ENCODE results near the gene VAMP2.
A peak's percentile ranks its signal among the peaks of the same experiment; 100 is the strongest.

The VAMP2 gene

DNA sequence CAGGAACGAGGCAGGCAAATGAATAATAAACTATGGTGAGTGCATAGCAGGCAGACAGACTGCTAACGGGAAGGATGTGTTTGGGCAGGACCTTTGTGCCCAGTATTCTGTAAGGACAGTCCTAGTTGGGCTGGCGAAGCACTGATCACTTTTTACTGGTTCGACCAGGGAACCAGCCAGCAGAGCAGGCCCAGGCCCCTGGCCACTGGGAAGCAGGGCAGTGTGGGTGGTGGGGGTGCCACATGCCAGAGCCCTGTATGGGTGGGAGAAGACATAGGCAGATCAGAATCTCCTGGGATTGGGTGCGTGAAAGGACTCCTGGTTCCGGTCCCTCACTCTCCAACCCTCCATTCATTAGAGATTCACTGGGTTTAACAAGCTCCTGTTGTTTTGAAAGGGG is 4.0 kb upstream of the VAMP2 start:
- ATAC-seq (replicated peaks) (no peak), DNase-seq (no peak)
- Mint-ChIP-seq H3K27me3 (no peaks in the 10 kb centered on the region), H3K4me1 (ENCODE audit: low read depth in 2 of 2) (peaks cover 23 to 26% of the 10 kb centered on the region in 2 donors), H3K27ac (no peak overlapping the region), H3K4me3 (no peak overlapping the region), H3K9me3 (no peaks in the 10 kb centered on the region), H3K36me3 (ENCODE audit: insufficient read depth) (peaks cover 34% of the 10 kb centered on the region)

DNA sequence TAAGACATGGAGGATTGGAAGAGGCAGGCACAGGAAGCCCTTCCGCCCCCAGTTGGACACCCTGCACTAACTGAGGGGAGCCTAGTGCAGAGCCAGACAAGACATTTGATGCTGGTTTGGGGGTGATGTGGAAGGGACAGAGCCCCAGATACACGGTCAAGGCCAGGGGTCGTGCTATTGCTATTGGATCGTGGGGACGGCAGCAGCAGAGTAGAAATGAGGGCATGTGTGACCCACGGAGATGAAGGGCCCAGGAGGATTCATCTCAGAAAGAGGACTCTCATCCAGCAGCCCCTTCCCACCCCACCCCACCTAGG is 2.0 kb upstream of the VAMP2 start:
- peak overlapping the region; percentile 86 to 89 for H3K4me3 Mint-ChIP-seq
- H3K27ac Mint-ChIP-seq, result peak overlapping the region in 1 of 2 donors; percentile 97
- no peaks in the 10 kb centered on the region for H3K9me3 Mint-ChIP-seq
- H3K4me1 Mint-ChIP-seq (ENCODE audit: low read depth in 2 of 2), result peaks cover 39 to 43% of the 10 kb centered on the region in 2 donors
- no peak for DNase-seq
- no peaks in the 10 kb centered on the region for H3K27me3 Mint-ChIP-seq
- peaks cover 49% of the 10 kb centered on the region for H3K36me3 Mint-ChIP-seq (ENCODE audit: insufficient read depth)
- no peak for ATAC-seq (replicated peaks)

DNA sequence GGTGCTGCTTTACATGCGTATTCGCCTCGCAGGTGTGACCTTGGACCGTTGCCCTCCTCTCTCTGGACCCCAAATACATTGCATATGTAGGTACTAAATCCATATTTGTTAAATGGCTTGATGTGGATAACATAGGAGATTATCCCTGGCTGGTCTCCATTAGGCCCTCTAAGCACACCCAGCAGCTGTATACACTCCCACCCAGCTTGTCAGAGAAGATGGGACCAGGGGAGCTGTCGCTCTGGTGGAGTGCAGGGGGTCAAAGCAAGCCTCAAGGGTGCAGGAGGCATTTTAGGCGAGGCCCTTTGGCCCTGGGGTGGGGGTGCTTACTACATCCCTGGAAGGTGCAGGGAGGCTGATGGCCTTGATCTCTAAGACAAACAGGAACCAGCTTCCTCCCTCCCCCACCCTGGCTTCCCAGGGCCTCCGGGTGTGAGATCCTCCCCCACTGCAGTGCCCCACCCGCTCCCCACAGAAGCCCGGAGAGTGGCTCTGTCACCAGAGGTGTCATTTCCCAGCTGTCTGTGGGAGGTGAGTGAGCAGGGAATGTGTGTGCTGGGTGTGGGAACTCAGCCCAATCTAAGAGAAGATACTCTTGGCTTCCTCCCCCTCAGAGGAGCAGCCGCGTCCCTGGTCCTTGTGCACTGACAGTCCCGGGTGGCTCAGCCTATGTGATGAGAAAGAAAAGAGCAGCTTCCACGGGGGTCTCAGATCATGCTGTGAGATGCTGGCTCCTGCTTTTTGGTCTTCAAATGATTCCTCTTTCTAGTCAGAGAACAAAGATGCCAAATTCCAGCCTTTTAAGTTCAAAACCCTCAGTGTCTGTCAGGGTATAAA is 1.4 kb upstream of the VAMP2 start:
- no peaks in the 10 kb centered on the region for H3K9me3 Mint-ChIP-seq
- peak overlapping the region; percentile 86 to 89 for H3K4me3 Mint-ChIP-seq
- H3K36me3 Mint-ChIP-seq (ENCODE audit: insufficient read depth), result peaks cover 51% of the 10 kb centered on the region
- H3K27me3 Mint-ChIP-seq, result no peaks in the 10 kb centered on the region
- DNase-seq (peak; percentile 68 to 81 (median 70)), ATAC-seq (replicated peaks) (peak; percentile 68)
- peak overlapping the region in 1 of 2 donors; percentile 97 for H3K27ac Mint-ChIP-seq
- peaks cover 43 to 49% of the 10 kb centered on the region in 2 donors for H3K4me1 Mint-ChIP-seq (ENCODE audit: low read depth in 2 of 2)

DNA sequence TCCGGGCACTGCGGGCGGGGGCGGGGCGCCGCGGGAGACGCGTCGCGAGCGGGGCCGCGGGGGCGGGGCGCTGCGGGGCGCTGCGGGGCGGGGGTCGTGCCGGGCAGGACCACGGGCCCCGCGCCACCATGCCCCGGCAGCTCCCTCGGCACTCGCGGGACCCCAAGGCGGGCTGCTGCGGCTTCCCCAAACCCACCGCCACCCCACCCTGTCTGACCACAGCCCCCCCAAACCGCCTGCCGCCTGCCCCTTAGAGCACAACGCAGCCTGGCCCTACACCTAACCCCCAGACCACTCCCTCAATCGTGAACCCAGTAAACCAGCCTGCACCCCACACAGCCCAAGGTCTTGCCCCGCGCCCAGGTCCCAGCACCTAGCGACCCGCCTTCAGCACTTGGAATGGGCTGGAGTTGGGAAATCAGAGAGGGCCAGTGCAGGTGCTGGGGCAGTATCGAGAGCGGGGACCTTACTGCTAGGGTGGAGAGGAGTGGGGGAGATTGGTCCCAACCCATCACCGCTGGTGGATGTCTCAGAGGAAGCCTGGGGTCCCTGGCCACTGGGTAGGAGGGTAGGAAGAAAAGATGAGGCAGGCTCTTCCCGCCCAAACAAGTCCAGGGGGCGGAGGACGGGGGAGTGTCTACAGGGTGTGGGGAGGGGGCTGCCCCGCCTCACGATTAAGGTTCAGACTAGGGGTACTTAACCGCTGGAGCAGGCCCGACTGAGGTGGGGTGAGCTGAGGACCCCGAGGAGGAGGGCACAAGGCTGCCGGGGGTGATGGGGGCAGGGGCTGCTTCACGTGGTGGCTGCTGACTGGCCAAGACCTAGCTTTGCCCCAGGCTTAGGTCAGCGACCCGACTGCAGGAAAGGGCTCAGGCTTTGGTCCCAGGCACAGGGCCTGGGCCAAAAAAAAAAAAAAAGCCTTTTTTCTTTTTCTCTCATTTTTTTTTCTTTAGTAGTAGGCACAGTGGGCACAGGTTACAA is 539 bp upstream of the VAMP2 start:
- H3K36me3 Mint-ChIP-seq (ENCODE audit: insufficient read depth), result peaks cover 58% of the 10 kb centered on the region
- no peaks in the 10 kb centered on the region for H3K27me3 Mint-ChIP-seq
- peaks cover 49 to 56% of the 10 kb centered on the region in 2 donors for H3K4me1 Mint-ChIP-seq (ENCODE audit: low read depth in 2 of 2)
- ATAC-seq (replicated peaks) (peak; percentile 18), DNase-seq (peak in 2 of 3 experiments; percentile 15 to 30)
- peak overlapping the region; percentile 86 to 89 for H3K4me3 Mint-ChIP-seq
- no peaks in the 10 kb centered on the region for H3K9me3 Mint-ChIP-seq
- peak overlapping the region in 1 of 2 donors; percentile 97 for H3K27ac Mint-ChIP-seq

DNA sequence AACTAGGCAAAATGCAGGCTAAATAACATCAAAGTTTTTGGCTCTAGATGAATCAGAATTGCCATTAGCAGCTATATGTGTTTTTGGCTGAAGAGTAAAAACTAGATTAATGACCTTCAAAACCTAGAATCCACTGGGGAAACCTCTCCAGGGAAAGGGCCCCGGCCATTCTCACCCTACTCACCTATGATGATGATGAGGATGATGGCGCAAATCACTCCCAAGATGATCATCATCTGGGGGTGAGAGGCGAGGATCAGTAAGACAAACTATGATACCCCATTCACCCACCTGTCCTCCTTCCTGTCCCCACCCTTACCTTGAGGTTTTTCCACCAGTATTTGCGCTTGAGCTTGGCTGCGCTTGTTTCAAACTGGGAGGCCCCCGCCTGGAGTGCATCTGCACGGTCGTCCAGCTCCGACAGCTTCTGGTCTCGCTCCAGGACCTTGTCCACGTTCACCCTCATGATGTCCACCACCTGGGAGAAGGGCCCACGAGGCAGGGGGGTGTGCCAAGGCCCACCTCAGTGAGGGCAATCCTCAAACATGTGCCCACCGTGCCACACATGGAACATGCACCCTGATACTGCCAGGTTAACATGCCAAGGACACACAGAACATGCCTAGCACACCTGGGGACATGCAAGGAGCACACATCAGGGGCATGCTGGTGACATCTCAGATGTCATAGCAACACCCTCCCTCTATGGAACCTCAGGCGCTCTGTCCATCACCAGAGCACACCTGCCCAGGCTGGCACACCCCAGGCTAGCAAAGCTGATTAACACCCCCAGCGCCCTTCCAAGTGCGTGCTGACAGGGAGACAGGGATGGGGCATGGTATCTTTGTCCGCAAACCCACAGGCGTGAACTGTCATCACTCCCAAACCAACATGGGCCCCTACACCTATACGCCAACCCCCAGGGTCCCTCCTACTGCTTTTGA is 1.2 kb downstream of the VAMP2 start:
- Mint-ChIP-seq H3K4me1 (ENCODE audit: low read depth in 2 of 2) (peaks cover 50 to 58% of the 10 kb centered on the region in 2 donors), H3K27ac (peak overlapping the region in 1 of 2 donors; percentile 97), H3K9me3 (no peaks in the 10 kb centered on the region), H3K4me3 (peak overlapping the region; percentile 86 to 89), H3K36me3 (ENCODE audit: insufficient read depth) (peaks cover 62% of the 10 kb centered on the region), H3K27me3 (no peaks in the 10 kb centered on the region)
- DNase-seq (no peak), ATAC-seq (replicated peaks) (no peak)

DNA sequence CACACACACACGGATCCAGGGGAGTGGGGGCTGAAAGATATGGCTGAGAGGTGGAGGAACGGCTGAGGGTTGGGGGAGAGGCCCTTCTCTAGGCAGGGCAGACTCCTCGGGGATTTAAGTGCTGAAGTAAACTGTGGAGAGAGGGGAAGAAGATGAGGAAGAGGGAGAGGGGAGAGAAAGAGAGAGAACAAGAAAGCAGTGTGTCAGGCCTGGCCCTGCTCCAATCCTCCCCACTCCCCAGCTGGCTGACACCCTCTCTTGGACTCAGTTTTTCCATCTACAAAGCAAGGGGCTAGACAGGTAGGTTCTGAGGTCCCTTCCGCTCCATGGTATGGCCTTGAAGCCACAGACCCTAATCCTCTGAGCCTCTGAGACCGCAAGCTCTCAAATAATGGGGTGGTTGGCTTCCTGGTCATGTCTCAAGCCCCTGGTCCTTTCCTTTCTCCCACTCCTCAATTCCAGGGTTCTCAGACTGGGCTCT is 2.0 kb downstream of the VAMP2 start:
- Mint-ChIP-seq H3K4me1 (ENCODE audit: low read depth in 2 of 2) (peaks cover 50 to 58% of the 10 kb centered on the region in 2 donors), H3K27ac (peak overlapping the region in 1 of 2 donors; percentile 97), H3K9me3 (no peaks in the 10 kb centered on the region), H3K36me3 (ENCODE audit: insufficient read depth) (peaks cover 61% of the 10 kb centered on the region), H3K27me3 (no peaks in the 10 kb centered on the region), H3K4me3 (peak overlapping the region; percentile 86 to 89)
- no peak for DNase-seq
- ATAC-seq (replicated peaks), result no peak

DNA sequence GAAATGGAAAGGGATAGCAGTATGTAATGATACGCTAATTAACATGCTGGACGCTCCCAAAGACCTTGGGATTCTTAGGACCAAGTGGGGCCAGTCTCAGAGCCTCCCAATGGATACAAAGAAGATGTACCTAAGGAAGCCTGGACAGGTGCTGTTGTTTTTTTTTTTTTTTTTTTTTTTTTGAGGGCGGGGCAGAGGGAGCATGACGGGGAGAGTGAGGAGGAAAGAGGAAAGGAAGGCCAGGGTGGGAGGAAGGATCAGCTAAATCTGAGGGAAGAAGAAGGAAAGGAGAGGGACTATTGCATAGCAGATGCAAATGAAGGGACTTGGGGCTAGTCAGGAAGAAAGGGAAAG is 2.5 kb downstream of the VAMP2 start:
- DNase-seq (no peak), ATAC-seq (replicated peaks) (no peak)
- H3K4me3 Mint-ChIP-seq, result peak overlapping the region; percentile 86 to 89
- H3K36me3 Mint-ChIP-seq (ENCODE audit: insufficient read depth), result peaks cover 61% of the 10 kb centered on the region
- no peaks in the 10 kb centered on the region for H3K27me3 Mint-ChIP-seq
- peak overlapping the region in 1 of 2 donors; percentile 97 for H3K27ac Mint-ChIP-seq
- peaks cover 50 to 57% of the 10 kb centered on the region in 2 donors for H3K4me1 Mint-ChIP-seq (ENCODE audit: low read depth in 2 of 2)
- no peaks in the 10 kb centered on the region for H3K9me3 Mint-ChIP-seq

GRCh38 chr17:8159459-8160223 is 3.1 kb downstream of the VAMP2 start:
- peaks cover 46 to 51% of the 10 kb centered on the region in 2 donors for H3K4me1 Mint-ChIP-seq (ENCODE audit: low read depth in 2 of 2)
- ATAC-seq (replicated peaks) (no peak), DNase-seq (no peak)
- H3K4me3 Mint-ChIP-seq, result peak overlapping the region; percentile 86 to 89
- H3K36me3 Mint-ChIP-seq (ENCODE audit: insufficient read depth), result peaks cover 60% of the 10 kb centered on the region
- H3K27me3 Mint-ChIP-seq, result no peaks in the 10 kb centered on the region
- H3K27ac Mint-ChIP-seq, result peak overlapping the region in 1 of 2 donors; percentile 97
- no peaks in the 10 kb centered on the region for H3K9me3 Mint-ChIP-seq

DNA sequence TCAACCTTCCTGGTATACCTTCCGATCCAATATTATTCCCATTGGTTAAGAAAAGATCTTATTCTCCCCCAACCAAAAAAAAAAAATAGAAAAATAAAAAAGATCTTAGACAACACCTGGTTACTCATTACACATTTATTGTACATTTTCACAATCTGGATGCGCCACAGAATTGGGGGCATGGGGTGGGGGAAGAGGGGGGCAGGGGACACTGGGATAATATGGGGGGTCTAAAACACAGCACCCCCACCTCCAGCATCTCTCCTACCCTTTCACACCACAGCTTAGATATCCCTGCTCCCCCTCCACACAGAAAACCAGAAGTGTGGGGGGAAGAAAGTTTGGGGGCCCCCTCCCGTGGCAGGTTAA is 3.7 kb downstream of the VAMP2 start:
- no peaks in the 10 kb centered on the region for H3K27me3 Mint-ChIP-seq
- H3K4me1 Mint-ChIP-seq (ENCODE audit: low read depth in 2 of 2), result peaks cover 42 to 45% of the 10 kb centered on the region in 2 donors
- peak overlapping the region in 1 of 2 donors; percentile 97 for H3K27ac Mint-ChIP-seq
- DNase-seq (no peak), ATAC-seq (replicated peaks) (no peak)
- H3K36me3 Mint-ChIP-seq (ENCODE audit: insufficient read depth), result peaks cover 55% of the 10 kb centered on the region
- no peaks in the 10 kb centered on the region for H3K9me3 Mint-ChIP-seq
- peak overlapping the region; percentile 39 to 49 for H3K4me3 Mint-ChIP-seq

GRCh38 chr17:8158267-8159031 is 4.3 kb downstream of the VAMP2 start:
- H3K4me3 Mint-ChIP-seq, result peak overlapping the region; percentile 39 to 49
- DNase-seq (peak; percentile 86 to 90 (median 89)), ATAC-seq (replicated peaks) (peak; percentile 5)
- no peaks in the 10 kb centered on the region for H3K27me3 Mint-ChIP-seq
- peak overlapping the region in 1 of 2 donors; percentile 97 for H3K27ac Mint-ChIP-seq
- H3K36me3 Mint-ChIP-seq (ENCODE audit: insufficient read depth), result peaks cover 49% of the 10 kb centered on the region
- no peaks in the 10 kb centered on the region for H3K9me3 Mint-ChIP-seq
- H3K4me1 Mint-ChIP-seq (ENCODE audit: low read depth in 2 of 2), result peaks cover 39 to 42% of the 10 kb centered on the region in 2 donors

GRCh38 chr17:8156246-8156992 is 6.3 kb downstream of the VAMP2 start:
- no peak overlapping the region for H3K4me3 Mint-ChIP-seq
- peak; percentile 65 for ATAC-seq (replicated peaks)
- H3K36me3 Mint-ChIP-seq (ENCODE audit: insufficient read depth), result peaks cover 32% of the 10 kb centered on the region
- H3K27ac Mint-ChIP-seq, result no peak overlapping the region
- H3K9me3 Mint-ChIP-seq, result no peaks in the 10 kb centered on the region
- no peaks in the 10 kb centered on the region for H3K27me3 Mint-ChIP-seq
- DNase-seq, result peak; percentile 100
- peaks cover 38 to 49% of the 10 kb centered on the region in 2 donors for H3K4me1 Mint-ChIP-seq (ENCODE audit: low read depth in 2 of 2)

All from effector memory CD8-positive, alpha-beta T cell (primary cell).